Measurements from ENCODE around the gene INPP5J. TPM values are rescaled to one million over a fixed set of nuclear protein-coding genes. Genes with fewer than 3 reads are reported as not detected.

The INPP5J gene
- total RNA-seq, 1 donor from 2014 or later = 5.2 TPM

DNA sequence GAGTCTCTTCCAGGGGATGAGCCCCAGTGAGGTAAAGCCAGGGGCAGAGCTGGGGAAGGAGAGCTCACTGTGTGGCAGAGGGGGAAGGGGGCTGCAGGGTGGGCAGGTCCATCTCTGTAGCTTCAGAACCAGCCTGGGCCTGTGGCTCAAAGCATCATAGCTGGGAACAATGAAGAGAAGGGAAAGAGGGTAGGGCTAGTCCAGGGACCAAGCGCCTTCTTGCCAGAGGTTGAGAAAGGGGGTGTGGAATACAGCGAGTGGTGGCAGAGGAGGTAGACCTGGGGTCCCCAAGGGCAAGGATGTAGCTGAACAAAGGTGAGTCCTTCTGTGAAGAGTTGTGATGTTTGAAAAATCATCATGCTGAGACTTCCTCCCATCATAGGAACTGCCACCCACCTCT lies 18.8 kb downstream of the INPP5J start:
- Mint-ChIP-seq H3K4me3 (ENCODE audit: unreplicated experiment) (no peak overlapping the region), H3K27me3 (ENCODE audit: low read depth) (peaks cover 15% of the 10 kb centered on the region), H3K4me1 (ENCODE audit: low read depth) (peaks cover 4% of the 10 kb centered on the region), H3K36me3 (ENCODE audit: low read depth) (no peaks in the 10 kb centered on the region), H3K27ac (ENCODE audit: unreplicated experiment) (no peak overlapping the region), H3K9me3 (ENCODE audit: low read depth) (peaks cover 11% of the 10 kb centered on the region)
- DNase-seq (ENCODE audit: low spot score) = no peak
- TF ChIP-seq CTCF (IDR thresholded peaks at IDR 0.05) = no peak

DNA sequence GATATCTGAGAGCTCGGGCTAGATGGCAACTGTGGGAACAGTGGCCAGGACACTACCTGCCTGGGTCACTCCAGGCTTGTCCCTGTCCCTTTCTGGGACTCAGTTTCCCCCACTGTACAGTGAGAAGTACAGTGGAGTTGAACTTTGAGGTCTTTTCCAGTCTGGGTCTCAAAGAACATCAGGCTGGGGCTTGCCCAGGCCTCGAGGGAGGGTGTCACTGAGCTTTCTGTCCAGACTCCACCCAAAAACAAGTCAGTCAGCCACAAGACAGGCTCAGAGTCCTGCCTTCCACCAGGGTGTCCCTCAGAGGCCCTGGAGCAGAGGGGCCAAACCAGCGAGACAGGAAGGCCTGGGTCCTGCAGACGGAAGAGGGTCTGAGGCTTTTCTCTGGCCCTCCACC lies 19.5 kb downstream of the INPP5J start:
- DNase-seq (ENCODE audit: low spot score) = no peak
- Mint-ChIP-seq H3K27me3 (ENCODE audit: low read depth) (peaks cover 15% of the 10 kb centered on the region), H3K4me1 (ENCODE audit: low read depth) (peaks cover 4% of the 10 kb centered on the region), H3K27ac (ENCODE audit: unreplicated experiment) (no peak overlapping the region), H3K4me3 (ENCODE audit: unreplicated experiment) (no peak overlapping the region), H3K36me3 (ENCODE audit: low read depth) (no peaks in the 10 kb centered on the region), H3K9me3 (ENCODE audit: low read depth) (peaks cover 17% of the 10 kb centered on the region)
- no peak for TF ChIP-seq CTCF (IDR thresholded peaks at IDR 0.05)

DNA sequence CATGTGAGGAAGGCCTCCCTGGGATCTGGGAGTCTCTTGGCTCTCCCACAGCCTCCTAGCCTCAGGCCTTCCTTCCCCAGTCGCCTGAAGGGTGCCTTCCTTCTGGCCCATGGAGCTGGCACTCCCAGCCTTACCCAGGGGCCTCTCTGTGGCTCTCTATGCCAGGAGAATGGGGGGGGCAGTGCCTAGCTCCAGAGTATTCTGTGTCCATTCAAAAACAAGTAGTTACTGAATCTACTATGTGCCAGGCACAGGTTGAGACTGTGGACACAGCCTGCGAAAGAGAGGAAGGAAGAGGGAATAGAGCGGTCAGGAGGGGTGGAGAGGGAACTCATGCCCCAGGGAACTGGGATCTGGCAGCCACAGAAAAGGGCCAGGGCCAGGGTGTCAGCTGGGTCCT lies 20.3 kb downstream of the INPP5J start:
- Mint-ChIP-seq H3K4me1 (ENCODE audit: low read depth) (peaks cover 4% of the 10 kb centered on the region), H3K27ac (ENCODE audit: unreplicated experiment) (no peak overlapping the region), H3K36me3 (ENCODE audit: low read depth) (no peaks in the 10 kb centered on the region), H3K9me3 (ENCODE audit: low read depth) (peaks cover 17% of the 10 kb centered on the region), H3K4me3 (ENCODE audit: unreplicated experiment) (no peak overlapping the region), H3K27me3 (ENCODE audit: low read depth) (peaks cover 15% of the 10 kb centered on the region)
- no peak for DNase-seq (ENCODE audit: low spot score)
- no peak for TF ChIP-seq CTCF (IDR thresholded peaks at IDR 0.05)

DNA sequence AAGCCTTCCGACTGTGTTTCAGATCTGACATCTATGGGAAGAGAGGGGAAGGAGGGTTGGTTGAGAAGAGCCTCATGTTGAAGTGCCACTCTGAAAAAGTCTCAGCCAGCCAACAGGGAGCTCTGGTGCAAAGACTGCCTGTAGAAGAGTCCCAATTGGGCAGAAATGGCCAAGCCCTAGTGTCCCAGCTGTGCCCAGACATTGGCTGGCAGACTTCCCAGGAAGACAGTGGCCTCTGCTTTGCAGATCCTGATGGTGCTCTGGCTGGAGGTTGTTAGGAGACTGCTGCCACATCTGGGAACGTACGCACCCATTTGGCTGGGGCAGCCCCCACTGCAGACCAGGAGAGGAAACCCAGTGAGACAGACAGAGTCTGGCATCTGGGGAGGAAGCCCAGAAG lies 20.8 kb downstream of the INPP5J start:
- H3K36me3 Mint-ChIP-seq (ENCODE audit: low read depth) = no peaks in the 10 kb centered on the region
- H3K27me3 Mint-ChIP-seq (ENCODE audit: low read depth) = peaks cover 14% of the 10 kb centered on the region
- no peak overlapping the region for H3K27ac Mint-ChIP-seq (ENCODE audit: unreplicated experiment)
- H3K4me3 Mint-ChIP-seq (ENCODE audit: unreplicated experiment) = no peak overlapping the region
- H3K9me3 Mint-ChIP-seq (ENCODE audit: low read depth) = peaks cover 17% of the 10 kb centered on the region
- DNase-seq (ENCODE audit: low spot score) = no peak
- no peak for TF ChIP-seq CTCF (IDR thresholded peaks at IDR 0.05)
- H3K4me1 Mint-ChIP-seq (ENCODE audit: low read depth) = peaks cover 7% of the 10 kb centered on the region

GRCh38 chr22:31144223-31144622 lies 21.5 kb downstream of the INPP5J start:
- no peak overlapping the region for H3K27ac Mint-ChIP-seq (ENCODE audit: unreplicated experiment)
- TF ChIP-seq CTCF (IDR thresholded peaks at IDR 0.05) = no peak
- no peak overlapping the region for H3K4me3 Mint-ChIP-seq (ENCODE audit: unreplicated experiment)
- peaks cover 17% of the 10 kb centered on the region for H3K9me3 Mint-ChIP-seq (ENCODE audit: low read depth)
- H3K27me3 Mint-ChIP-seq (ENCODE audit: low read depth) = peaks cover 10% of the 10 kb centered on the region
- no peak for DNase-seq (ENCODE audit: low spot score)
- peaks cover 13% of the 10 kb centered on the region for H3K4me1 Mint-ChIP-seq (ENCODE audit: low read depth)
- H3K36me3 Mint-ChIP-seq (ENCODE audit: low read depth) = no peaks in the 10 kb centered on the region
